SU-DHL-6 (cell line): ENCODE data around the gene HID1.

ENCODE experiments used
- H2AFZ ChIP-seq: fragments of 200-600 bp; sonication (generic); 2 replicates; pipeline ENCODE4 v1.6.1; 2014; ENCODE audit warnings: low read depth, mild to moderate bottlenecking, moderate library complexity, mixed read lengths, antibody characterized with exemption, low read length; ENCODE audit not compliant: severe bottlenecking
- H3F3A ChIP-seq: fragments of 200-600 bp; shearing (Covaris generic); 2 replicates; pipeline ENCODE4 v1.6.0; 2016; ENCODE audit warnings: antibody characterized with exemption, mild to moderate bottlenecking; ENCODE audit not compliant: insufficient read depth
- H3K27ac ChIP-seq: fragments of 200-600 bp; sonication (generic); 2 replicates; pipeline ENCODE4 v1.5.1; 2016; ENCODE audit warnings: low read depth, mild to moderate bottlenecking, low read length, moderate library complexity, mixed read lengths
- H3K27me3 ChIP-seq: fragments of 200-600 bp; sonication (generic), shearing (Covaris generic); 2 replicates; pipeline ENCODE4 v1.6.0; 2014; ENCODE audit warnings: mild to moderate bottlenecking, low read length
- H3K36me3 ChIP-seq: fragments of 200-600 bp; sonication (generic); 2 replicates; pipeline ENCODE4 v1.6.1; 2014; ENCODE audit warnings: mild to moderate bottlenecking, low read length, mixed read lengths
- H3K4me2 ChIP-seq: fragments of 300-600, 200-600 bp; shearing (Covaris generic), sonication (generic); 2 replicates; pipeline ENCODE4 v1.6.0; 2014; ENCODE audit warnings: low read length, low read depth, mild to moderate bottlenecking; ENCODE audit not compliant: poor library complexity, severe bottlenecking
- H3K4me3 ChIP-seq: fragments of 200-600 bp; sonication (generic); 2 replicates; pipeline ENCODE4 v1.5.1; 2014; ENCODE audit warnings: antibody characterized with exemption, low read length, mild to moderate bottlenecking, mixed read lengths; ENCODE audit not compliant: insufficient read depth, poor library complexity, severe bottlenecking
- H3K79me2 ChIP-seq: fragments of 200-600 bp; sonication (generic); 2 replicates; pipeline ENCODE4 v1.6.1; 2014; ENCODE audit warnings: mild to moderate bottlenecking, low read length, moderate library complexity; ENCODE audit not compliant: insufficient read depth
- H3K9ac ChIP-seq: fragments of 200-600 bp; sonication (generic); 2 replicates; pipeline ENCODE4 v1.7.0; 2014; ENCODE audit warnings: mild to moderate bottlenecking, low read length
- H3K9me2 ChIP-seq: fragments of 200-600 bp; sonication (generic); replicated peaks from 2 replicates; pipeline ENCODE4 v1.6.1; 2014; ENCODE audit warnings: low read length; ENCODE audit not compliant: insufficient read depth
- H3K9me3 ChIP-seq: fragments of 200-600 bp; sonication (generic); 2 replicates; pipeline ENCODE4 v1.6.1; 2014; ENCODE audit warnings: low read length, mixed read lengths; ENCODE audit not compliant: insufficient read depth
- H4K20me1 ChIP-seq: fragments of 200-600 bp; sonication (generic); 2 replicates; pipeline ENCODE4 v1.6.1; 2014; ENCODE audit warnings: low read depth, mild to moderate bottlenecking, antibody characterized with exemption, low read length, moderate library complexity, mixed read lengths
- EZH2phosphoT487 ChIP-seq: fragments of 200-600 bp; sonication (generic), shearing (Covaris generic); conservative IDR thresholded peaks from 2 replicates; pipeline ENCODE4 v1.6.1; 2018; ENCODE audit warnings: mild to moderate bottlenecking, antibody characterized with exemption, low read length, moderate library complexity, mixed read lengths
- TF ChIP-seq, protein P1 (sequence below): fragments of 200-600 bp; sonication (generic); IDR thresholded peaks from one replicate; pipeline ENCODE4 v1.5.1; 2017; ENCODE audit warnings: antibody characterized with exemption, mild to moderate bottlenecking, low read length, moderate library complexity; ENCODE audit not compliant: insufficient read depth, poor library complexity, severe bottlenecking

Gene HID1

DNA sequence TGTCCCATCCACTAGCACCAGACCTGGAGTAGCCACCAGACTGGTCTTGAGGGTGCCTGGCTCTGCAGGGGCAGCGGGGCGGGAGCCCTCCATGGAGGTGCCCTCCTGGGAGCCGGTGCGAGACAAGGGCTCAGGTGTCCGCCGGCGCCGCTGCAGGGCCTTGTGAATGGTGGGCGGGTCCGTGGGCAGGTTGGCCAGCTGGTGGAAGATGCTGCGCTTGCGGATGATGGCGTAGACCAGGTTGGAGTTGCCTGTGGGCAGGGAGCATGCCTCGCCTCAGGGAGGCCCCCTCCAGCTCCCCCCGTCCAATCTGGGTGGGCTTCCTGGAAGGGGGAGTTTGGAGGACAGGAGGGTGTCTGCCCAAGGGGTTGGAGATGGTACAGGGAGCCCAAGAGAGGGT is 18.4 kb downstream of the HID1 start:
- H3K27ac ChIP-seq: no peak overlapping the region
- H4K20me1 ChIP-seq: no peaks in the 10 kb centered on the region
- H3K4me2 ChIP-seq: no peak overlapping the region
- no peaks in the 10 kb centered on the region for H3F3A ChIP-seq
- no peak overlapping the region for H2AFZ ChIP-seq
- no peaks in the 10 kb centered on the region for H3K36me3 ChIP-seq
- H3K79me2 ChIP-seq: no peaks in the 10 kb centered on the region
- H3K9me2 ChIP-seq: no peaks in the 10 kb centered on the region
- no peaks in the 10 kb centered on the region for H3K9me3 ChIP-seq
- H3K9ac ChIP-seq: no peak overlapping the region
- H3K27me3 ChIP-seq: no peaks in the 10 kb centered on the region
- TF ChIP-seq, protein P1, sequence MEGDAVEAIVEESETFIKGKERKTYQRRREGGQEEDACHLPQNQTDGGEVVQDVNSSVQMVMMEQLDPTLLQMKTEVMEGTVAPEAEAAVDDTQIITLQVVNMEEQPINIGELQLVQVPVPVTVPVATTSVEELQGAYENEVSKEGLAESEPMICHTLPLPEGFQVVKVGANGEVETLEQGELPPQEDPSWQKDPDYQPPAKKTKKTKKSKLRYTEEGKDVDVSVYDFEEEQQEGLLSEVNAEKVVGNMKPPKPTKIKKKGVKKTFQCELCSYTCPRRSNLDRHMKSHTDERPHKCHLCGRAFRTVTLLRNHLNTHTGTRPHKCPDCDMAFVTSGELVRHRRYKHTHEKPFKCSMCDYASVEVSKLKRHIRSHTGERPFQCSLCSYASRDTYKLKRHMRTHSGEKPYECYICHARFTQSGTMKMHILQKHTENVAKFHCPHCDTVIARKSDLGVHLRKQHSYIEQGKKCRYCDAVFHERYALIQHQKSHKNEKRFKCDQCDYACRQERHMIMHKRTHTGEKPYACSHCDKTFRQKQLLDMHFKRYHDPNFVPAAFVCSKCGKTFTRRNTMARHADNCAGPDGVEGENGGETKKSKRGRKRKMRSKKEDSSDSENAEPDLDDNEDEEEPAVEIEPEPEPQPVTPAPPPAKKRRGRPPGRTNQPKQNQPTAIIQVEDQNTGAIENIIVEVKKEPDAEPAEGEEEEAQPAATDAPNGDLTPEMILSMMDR: no peak
- TF ChIP-seq EZH2phosphoT487: no peak
- H3K4me3 ChIP-seq: no peak overlapping the region

GRCh38 chr17:74953134-74953687 is 19.3 kb downstream of the HID1 start:
- Histone ChIP-seq H3K4me2 (no peak overlapping the region), H3K9me3 (no peaks in the 10 kb centered on the region), H3F3A (no peaks in the 10 kb centered on the region), H3K79me2 (no peaks in the 10 kb centered on the region), H4K20me1 (no peaks in the 10 kb centered on the region), H2AFZ (no peak overlapping the region), H3K9ac (no peak overlapping the region), H3K27me3 (no peaks in the 10 kb centered on the region), H3K9me2 (no peaks in the 10 kb centered on the region), H3K36me3 (no peaks in the 10 kb centered on the region), H3K27ac (no peak overlapping the region), H3K4me3 (no peak overlapping the region)
- TF ChIP-seq EZH2phosphoT487: no peak

DNA sequence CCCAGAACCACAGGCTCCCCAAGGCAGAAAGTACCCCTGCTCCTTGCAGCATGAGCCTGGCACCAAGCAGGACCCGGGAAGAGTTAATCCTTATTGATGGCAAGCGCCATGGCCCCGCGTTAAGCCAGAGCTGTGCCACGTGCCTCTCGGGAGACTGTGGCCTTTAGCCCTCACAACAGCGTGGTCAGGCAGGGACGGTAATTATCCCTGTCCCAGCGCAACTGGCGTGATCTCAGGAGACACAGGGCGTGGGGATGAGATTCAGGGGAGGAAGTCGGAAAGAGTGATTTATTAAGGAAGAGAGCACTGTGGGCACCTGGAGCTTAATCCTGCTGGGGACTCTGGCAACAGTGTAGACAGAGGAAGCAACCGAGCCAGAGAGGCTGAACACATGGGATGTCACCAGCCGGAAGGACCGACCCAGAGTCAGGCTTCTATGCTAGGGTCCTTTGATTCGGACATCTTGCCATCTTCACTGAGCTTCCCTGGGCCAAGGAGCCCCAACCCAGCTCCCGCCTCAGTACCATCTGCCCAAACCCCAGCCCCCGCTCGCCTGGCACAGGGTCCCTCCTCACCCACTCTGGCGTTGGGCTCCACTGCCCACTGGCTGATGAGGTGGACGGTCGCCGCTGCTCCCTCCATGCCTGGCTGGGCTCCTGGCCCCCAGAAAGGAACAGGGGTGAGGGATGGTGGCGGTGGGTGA is 20.0 kb downstream of the HID1 start:
- H3K36me3 ChIP-seq: no peaks in the 10 kb centered on the region
- H3K4me2 ChIP-seq: no peak overlapping the region
- no peaks in the 10 kb centered on the region for H3K9me3 ChIP-seq
- H3K9ac ChIP-seq: no peak overlapping the region
- no peak overlapping the region for H3K4me3 ChIP-seq
- no peak overlapping the region for H3K27ac ChIP-seq
- H3K79me2 ChIP-seq: no peaks in the 10 kb centered on the region
- TF ChIP-seq EZH2phosphoT487: no peak
- TF ChIP-seq, protein P1: no peak
- no peak overlapping the region for H2AFZ ChIP-seq
- no peaks in the 10 kb centered on the region for H3F3A ChIP-seq
- H3K27me3 ChIP-seq: no peaks in the 10 kb centered on the region
- no peaks in the 10 kb centered on the region for H4K20me1 ChIP-seq
- H3K9me2 ChIP-seq: no peaks in the 10 kb centered on the region

DNA sequence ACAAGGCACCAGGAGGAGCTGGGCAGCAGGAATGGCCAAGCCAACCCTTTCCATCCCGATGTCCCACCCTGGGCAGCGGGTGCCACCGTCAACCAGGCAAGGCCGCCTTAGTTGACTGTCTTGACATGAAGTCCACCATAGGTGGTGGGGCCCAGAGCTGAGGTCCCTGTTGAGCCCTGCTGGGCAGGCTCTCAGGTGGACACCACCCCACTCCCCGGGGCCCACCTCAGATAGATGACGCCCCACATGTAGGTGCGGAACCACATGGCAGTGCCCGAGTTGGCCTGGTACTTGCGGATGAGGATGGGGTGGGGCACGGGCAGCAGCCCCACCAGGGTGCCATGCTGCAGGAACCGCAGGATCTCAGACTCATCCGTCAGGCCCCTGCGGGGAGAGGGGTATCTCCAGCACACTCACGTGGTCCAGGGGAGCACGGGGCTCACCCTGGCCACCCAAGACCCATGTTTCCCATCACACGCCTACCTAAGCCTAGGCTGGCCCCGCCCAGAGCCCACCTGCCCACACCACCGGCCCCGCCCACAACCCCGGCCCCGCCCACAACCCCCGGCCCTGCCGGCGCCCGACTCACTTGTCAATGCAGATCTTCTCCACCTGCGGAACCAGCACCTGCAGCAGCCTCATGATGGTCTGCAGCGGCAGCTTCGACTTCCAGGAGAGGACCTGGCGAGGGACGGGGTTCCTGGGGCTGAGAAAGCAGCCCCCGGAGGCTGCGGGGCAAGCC is 20.7 kb downstream of the HID1 start:
- no peaks in the 10 kb centered on the region for H4K20me1 ChIP-seq

More for the DNA sequence above, 20.7 kb downstream of the HID1 start:
- no peaks in the 10 kb centered on the region for H3K9me2 ChIP-seq
- H3K36me3 ChIP-seq: no peaks in the 10 kb centered on the region
- H3K27me3 ChIP-seq: no peaks in the 10 kb centered on the region
- H3K79me2 ChIP-seq: no peaks in the 10 kb centered on the region
- no peak overlapping the region for H3K9ac ChIP-seq
- H2AFZ ChIP-seq: no peak overlapping the region
- H3F3A ChIP-seq: no peaks in the 10 kb centered on the region
- no peak overlapping the region for H3K4me3 ChIP-seq
- TF ChIP-seq EZH2phosphoT487: no peak
- TF ChIP-seq, protein P1: no peak
- H3K27ac ChIP-seq: no peak overlapping the region
- no peak overlapping the region for H3K4me2 ChIP-seq
- no peaks in the 10 kb centered on the region for H3K9me3 ChIP-seq
